H9 (cell line): ENCODE measurements around the gene ASF1B. TPM values are rescaled to one million over a fixed set of nuclear protein-coding genes. Genes with fewer than 3 reads are reported as not detected.

Experiments used
- DNase-seq: peaks from one replicate; pipeline ENCODE4 v3.0.0-alpha.2; 2017
- H2AFZ ChIP-seq: one replicate; pipeline ENCODE4 v1.6.1; 2013; ENCODE audit warnings: mild to moderate bottlenecking, low read length, control low read depth, moderate library complexity
- H2AK5ac ChIP-seq: 2 replicates; pipeline ENCODE4 v1.6.1; 2013; ENCODE audit warnings: low read length, control low read depth, mixed read lengths; ENCODE audit not compliant: insufficient read length
- H2BK120ac ChIP-seq: one replicate; pipeline ENCODE4 v1.6.1; 2013; ENCODE audit warnings: low read depth, mild to moderate bottlenecking, low read length, control low read depth, inconsistent platforms; ENCODE audit not compliant: poor library complexity, severe bottlenecking
- H2BK12ac ChIP-seq: 2 replicates; pipeline ENCODE4 v1.6.1; 2013; ENCODE audit warnings: low read length, control low read depth, mixed read lengths, low read depth; ENCODE audit not compliant: insufficient read length
- H2BK15ac ChIP-seq: 2 replicates; pipeline ENCODE4 v1.6.1; 2013; ENCODE audit warnings: low read depth, low read length, control low read depth
- H2BK20ac ChIP-seq: one replicate; pipeline ENCODE4 v1.6.1; 2013; ENCODE audit warnings: low read depth, mild to moderate bottlenecking, low read length, control low read depth, inconsistent platforms; ENCODE audit not compliant: poor library complexity, severe bottlenecking
- H2BK5ac ChIP-seq: 2 replicates; pipeline ENCODE4 v1.6.1; 2013; ENCODE audit warnings: low read length, control low read depth, mixed read lengths; ENCODE audit not compliant: insufficient read length
- H3K14ac ChIP-seq: 2 replicates; pipeline ENCODE4 v1.6.1; 2013; ENCODE audit warnings: low read length, control low read depth; ENCODE audit not compliant: insufficient read depth
- H3K18ac ChIP-seq: 2 replicates; pipeline ENCODE4 v1.6.1; 2013; ENCODE audit warnings: low read depth, mild to moderate bottlenecking, mixed read lengths, low read length, control low read depth; ENCODE audit not compliant: insufficient read length
- H3K23ac ChIP-seq: 2 replicates; pipeline ENCODE4 v1.6.1; 2013; ENCODE audit warnings: low read length, control low read depth, mixed read lengths, low read depth; ENCODE audit not compliant: insufficient read length
- H3K23me2 ChIP-seq: 2 replicates; pipeline ENCODE4 v1.6.1; 2013; ENCODE audit warnings: low read depth, mild to moderate bottlenecking, mixed read lengths, low read length, control low read depth; ENCODE audit not compliant: insufficient read length, poor library complexity, severe bottlenecking
- H3K27ac ChIP-seq: 2 replicates; pipeline ENCODE4 v1.5.1; 2013; ENCODE audit warnings: low read length, control low read depth, mixed read lengths, low read depth; ENCODE audit not compliant: insufficient read length
- H3K27me3 ChIP-seq: 2 replicates; pipeline ENCODE4 v1.6.1; 2013; ENCODE audit warnings: low read length, control low read depth, inconsistent platforms; ENCODE audit not compliant: insufficient read depth
- H3K4ac ChIP-seq: 2 replicates; pipeline ENCODE4 v1.6.1; 2013; ENCODE audit warnings: low read depth, mild to moderate bottlenecking, control low read depth, inconsistent platforms, low read length, moderate library complexity
- H3K4me1 ChIP-seq: 2 replicates; pipeline ENCODE4 v1.6.1; 2013; ENCODE audit warnings: low read length, control low read depth, inconsistent platforms; ENCODE audit not compliant: insufficient read depth
- H3K4me2 ChIP-seq: 2 replicates; pipeline ENCODE4 v1.6.1; 2013; ENCODE audit warnings: low read length, control low read depth, mixed read lengths; ENCODE audit not compliant: insufficient read length, insufficient read depth
- H3K56ac ChIP-seq: 2 replicates; pipeline ENCODE4 v1.6.1; 2013; ENCODE audit warnings: low read depth, mild to moderate bottlenecking, mixed read lengths, low read length, control low read depth; ENCODE audit not compliant: insufficient read length
- H3K79me1 ChIP-seq: 2 replicates; pipeline ENCODE4 v1.6.1; 2013; ENCODE audit warnings: low read depth, mild to moderate bottlenecking, moderate library complexity, low read length, control low read depth, inconsistent platforms; ENCODE audit not compliant: insufficient read depth, poor library complexity, severe bottlenecking
- H3K79me2 ChIP-seq: 2 replicates; pipeline ENCODE4 v1.6.1; 2013; ENCODE audit warnings: low read length, control low read depth, inconsistent platforms; ENCODE audit not compliant: insufficient read depth
- H3K9ac ChIP-seq: 2 replicates; pipeline ENCODE4 v1.6.1; 2013; ENCODE audit warnings: low read length, control low read depth, mixed read lengths; ENCODE audit not compliant: insufficient read length; ENCODE audit errors: extremely low read depth
- H3K9me3 ChIP-seq: one replicate; pipeline ENCODE4 v1.6.1; 2013; ENCODE audit warnings: low read depth, low read length, inconsistent platforms; ENCODE audit not compliant: control insufficient read depth
- H3T11ph ChIP-seq: one replicate; pipeline ENCODE4 v1.6.1; 2013; ENCODE audit warnings: mild to moderate bottlenecking, low read length, control low read depth, inconsistent platforms
- H4K20me1 ChIP-seq: one replicate; pipeline ENCODE4 v1.6.1; 2013; ENCODE audit not compliant: control insufficient read depth, insufficient read length, insufficient read depth
- H4K5ac ChIP-seq: 2 replicates; pipeline ENCODE4 v1.6.1; 2013; ENCODE audit warnings: low read depth, mild to moderate bottlenecking, mixed read lengths, low read length, control low read depth; ENCODE audit not compliant: insufficient read length
- H4K8ac ChIP-seq: replicated peaks from 2 replicates; pipeline ENCODE4 v1.6.1; 2013; ENCODE audit warnings: low read length, control low read depth, mixed read lengths, low read depth; ENCODE audit not compliant: insufficient read length
- H4K91ac ChIP-seq: 2 replicates; pipeline ENCODE4 v1.6.1; 2013; ENCODE audit warnings: low read depth, mild to moderate bottlenecking, moderate library complexity, mixed read lengths, low read length, control low read depth; ENCODE audit not compliant: insufficient read length
- H3K27ac Mint-ChIP-seq, 3 experiments: 2 replicates in 2 of 3; 3 replicates in 1 of 3; pipeline ENCODE4 v1.8.0; 2020 to 2021; ENCODE audit warnings: mixed read lengths in 3 of 3, mild to moderate bottlenecking in 1 of 3, moderate library complexity in 1 of 3
- H3K27me3 Mint-ChIP-seq: 2 replicates; pipeline ENCODE4 v1.8.0; 2021; ENCODE audit warnings: low read depth, mild to moderate bottlenecking, moderate library complexity, mixed read lengths
- H3K36me3 Mint-ChIP-seq, 3 experiments: 2 replicates in 2 of 3; 3 replicates in 1 of 3; pipeline ENCODE4 v1.8.0; 2020 to 2021; ENCODE audit warnings: low read depth in 3 of 3, mixed read lengths in 3 of 3; ENCODE audit not compliant: insufficient read depth in 1 of 3
- H3K4me1 Mint-ChIP-seq, 2 experiments: 2 replicates each; pipeline ENCODE4 v1.8.0; 2020; ENCODE audit warnings: mixed read lengths in 2 of 2
- H3K4me3 Mint-ChIP-seq, 2 experiments: 2 replicates in 1 of 2; 3 replicates in 1 of 2; pipeline ENCODE4 v1.8.0; 2020 to 2021; ENCODE audit warnings: mild to moderate bottlenecking in 2 of 2, mixed read lengths in 2 of 2, moderate library complexity in 1 of 2
- H3K9me3 Mint-ChIP-seq, 2 experiments: 2 replicates in 1 of 2; 3 replicates in 1 of 2; pipeline ENCODE4 v1.8.0; 2020; ENCODE audit warnings: mild to moderate bottlenecking in 2 of 2, mixed read lengths in 2 of 2, moderate library complexity in 1 of 2
- CTCF ChIP-seq: fragments of 200-600 bp; sonication (generic); conservative IDR thresholded peaks from 3 replicates; pipeline ENCODE4 v1.8.0; 2021; ENCODE audit warnings: antibody characterized with exemption, mild to moderate bottlenecking
- WGBS: extraction: QIAGEN DNeasy Blood & Tissue Kit; methylation state at CpG from one replicate; pipeline ENCODE4 v1.1.7; 2013; ENCODE audit warnings: missing lambda C conversion rate, low lambda C conversion rate, mixed read lengths; ENCODE audit not compliant: insufficient read length; ENCODE audit errors: extremely low coverage; 5-methylcytosine and 5-hydroxymethylcytosine counted together
- total RNA-seq: library from RNA; stranded (reverse); gene quantifications from 2 replicates; pipeline ENCODE4 v1.2.1, GENCODE V29; 2021

ASF1B gene
- total RNA-seq, 1 experiment from 2014 or later = 46.6 TPM

GRCh38 chr19:14161305-14161704 is 24.9 kb upstream of the ASF1B start:
- H3K18ac ChIP-seq = no peak overlapping the region
- no peaks in the 10 kb centered on the region for H3K79me1 ChIP-seq
- no peaks in the 10 kb centered on the region for H3K9me3 ChIP-seq
- H2BK5ac ChIP-seq = no peak overlapping the region
- H2BK20ac ChIP-seq = no peak overlapping the region
- no peaks in the 10 kb centered on the region for H3K4me1 ChIP-seq
- no peak overlapping the region for H2BK12ac ChIP-seq
- H2BK15ac ChIP-seq = no peak overlapping the region
- no peak overlapping the region for H3K4ac ChIP-seq
- H3K23me2 ChIP-seq = no peaks in the 10 kb centered on the region
- H4K20me1 ChIP-seq = no peaks in the 10 kb centered on the region
- WGBS = no CpG with 5 or more reads among the region's 19 CpGs
- Mint-ChIP-seq H3K27ac (peak overlapping the region in 1 of 3 experiments; percentile 87; a peak in 1 of 7 replicates), H3K9me3 (no peaks in the 10 kb centered on the region), H3K4me3 (no peak overlapping the region), H3K36me3 (peaks cover 20 to 55% (median 55%) of the 10 kb centered on the region in 3 experiments; a peak in 6 of 7 replicates), H3K4me1 (peaks cover 0 to 14% of the 10 kb centered on the region in 2 experiments; a peak in 2 of 4 replicates), H3K27me3 (no peaks in the 10 kb centered on the region)
- no peak overlapping the region for H2BK120ac ChIP-seq
- H3K23ac ChIP-seq = no peak overlapping the region
- H4K5ac ChIP-seq = no peak overlapping the region
- no peak overlapping the region for H3K4me2 ChIP-seq
- H4K8ac ChIP-seq = no peak overlapping the region
- H3K56ac ChIP-seq = no peak overlapping the region
- H3K9ac ChIP-seq = no peak overlapping the region
- no peak overlapping the region for H3K14ac ChIP-seq
- no peaks in the 10 kb centered on the region for H3K79me2 ChIP-seq
- no peak overlapping the region for H4K91ac ChIP-seq
- no peak for DNase-seq
- TF ChIP-seq CTCF = no peak
- H3K27ac ChIP-seq = no peak overlapping the region
- no peaks in the 10 kb centered on the region for H3K27me3 ChIP-seq
- H2AK5ac ChIP-seq = no peak overlapping the region
- no peak overlapping the region for H2AFZ ChIP-seq
- H3T11ph ChIP-seq = no peak overlapping the region
